Common myeloid progenitor, CD34-positive (primary cell): ENCODE results near the gene JKAMP.

Source experiments
- CTCF ChIA-PET: fragments of 350-600 bp; sonication (Branson Sonifier 250); formaldehyde crosslinking; loops from one replicate; lab custom pipeline; 2021; ENCODE audit warnings: antibody characterized with exemption; lab: Charles Lee
- POLR2A ChIA-PET: fragments of 350-600 bp; sonication (Branson Sonifier 250); formaldehyde crosslinking; loops from one replicate; lab custom pipeline; 2021; ENCODE audit warnings: antibody characterized with exemption; lab: Charles Lee
- DNase-seq, 3 donors: peaks; one replicate each; pipeline versions ENCODE4 v3.0.0 to v3.0.0-alpha.2; 2013
- H3K27ac ChIP-seq, 2 experiments: 1 replicate in 1 of 2; 2 replicates in 1 of 2; pipeline ENCODE4 v1.7.0; 2013; ENCODE audit warnings: inconsistent platforms in 2 of 2, low read length in 2 of 2, mild to moderate bottlenecking in 2 of 2, low read depth in 1 of 2, moderate library complexity in 1 of 2; ENCODE audit not compliant: severe bottlenecking in 2 of 2, insufficient read depth in 1 of 2, poor library complexity in 1 of 2
- H3K27me3 ChIP-seq, 5 experiments: replicated peaks in 2 of 5; 1 replicate in 3 of 5; 2 replicates in 2 of 5; pipeline versions ENCODE4 v1.6.1 to v1.7.0; 2013; ENCODE audit warnings: low read length in 4 of 5, mild to moderate bottlenecking in 2 of 5, moderate library complexity in 2 of 5, inconsistent platforms in 1 of 5; ENCODE audit not compliant: insufficient read depth in 5 of 5, control insufficient read depth in 4 of 5
- H3K36me3 ChIP-seq, 4 experiments: 1 replicate in 2 of 4; 2 replicates in 2 of 4; pipeline versions ENCODE4 v1.6.1 to v1.7.0; 2013; ENCODE audit warnings: low read length in 3 of 4, control low read depth in 1 of 4, mild to moderate bottlenecking in 1 of 4; ENCODE audit not compliant: control insufficient read depth in 4 of 4, insufficient read depth in 4 of 4
- H3K4me1 ChIP-seq, 4 experiments: 1 replicate in 3 of 4; 2 replicates in 1 of 4; pipeline versions ENCODE4 v1.6.1 to v1.7.1; 2013; ENCODE audit warnings: low read length in 3 of 4, mild to moderate bottlenecking in 3 of 4, control low read depth in 1 of 4, inconsistent platforms in 1 of 4, moderate library complexity in 1 of 4; ENCODE audit not compliant: control insufficient read depth in 4 of 4, insufficient read depth in 4 of 4; ENCODE audit errors: control extremely low read depth in 1 of 4
- H3K4me3 ChIP-seq, 7 experiments: 1 replicate in 4 of 7; 2 replicates in 3 of 7; pipeline versions ENCODE4 v1.5.1 to v1.7.0; 2013; ENCODE audit warnings: mild to moderate bottlenecking in 7 of 7, low read length in 6 of 7, moderate library complexity in 6 of 7, inconsistent platforms in 2 of 7, low read depth in 2 of 7, control low read depth in 1 of 7; ENCODE audit not compliant: insufficient read depth in 4 of 7, control insufficient read depth in 1 of 7; ENCODE audit errors: extremely low read depth in 1 of 7
- H3K9me3 ChIP-seq, 5 experiments: 1 replicate in 4 of 5; 2 replicates in 1 of 5; pipeline versions ENCODE4 v1.6.1 to v1.7.1; 2013; ENCODE audit warnings: low read length in 4 of 5, mild to moderate bottlenecking in 2 of 5, inconsistent platforms in 1 of 5, low read depth in 1 of 5, moderate library complexity in 1 of 5; ENCODE audit not compliant: control insufficient read depth in 4 of 5, insufficient read depth in 2 of 5; ENCODE audit errors: control extremely low read depth in 1 of 5
- WGBS: methylation state at CpG from one replicate; pipeline ENCODE4 v1.1.5; 2013; ENCODE audit not compliant: insufficient coverage; 5-methylcytosine and 5-hydroxymethylcytosine counted together

Gene JKAMP

DNA sequence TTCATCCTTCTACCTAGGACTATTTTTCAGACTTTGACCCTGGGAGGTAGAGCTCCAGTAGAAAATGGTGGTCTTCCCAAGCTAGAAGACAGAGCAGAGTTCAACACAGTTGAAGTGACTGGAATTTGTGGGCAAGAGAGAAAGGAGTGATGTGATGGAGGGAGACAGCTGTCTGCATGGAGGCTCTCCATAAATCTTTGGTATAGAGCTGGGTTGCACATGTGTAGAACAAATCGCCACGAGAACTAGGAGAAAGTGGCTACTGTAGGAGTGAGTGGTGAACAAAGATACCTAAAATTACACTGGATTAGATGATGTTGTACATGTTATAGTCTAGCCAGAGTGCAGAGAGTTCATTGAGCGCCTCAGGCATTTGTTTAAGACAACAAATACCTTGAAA, 33.6 kb upstream of the JKAMP start:
- 100% methylated on average over 2 of the region's 3 CpGs for WGBS
- CTCF ChIA-PET: interaction anchor here (0.8 to 1.7 kb wide), 6 partner anchors 9 to 422 kb away, joined by 3 to 5 read pairs (median 3); no protein-coding TSS in a partner anchor

DNA sequence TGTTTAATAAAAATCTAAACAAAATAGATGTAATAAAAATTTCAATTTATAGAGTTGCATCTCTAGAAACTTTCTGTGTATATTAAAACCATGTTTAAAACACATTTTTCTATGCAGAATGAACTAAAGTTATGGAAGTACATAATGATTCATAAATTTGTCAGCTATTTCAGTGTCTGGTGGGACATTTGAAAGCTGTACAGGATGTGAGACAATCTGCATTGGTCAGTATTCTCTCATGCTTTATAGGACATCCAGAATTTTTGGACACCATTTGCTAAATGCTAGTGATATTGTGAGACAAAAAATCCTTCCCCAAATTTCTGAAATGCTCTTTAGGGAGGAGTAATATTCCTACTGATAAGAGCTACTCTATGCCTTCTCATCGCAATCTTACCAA, 32.5 kb upstream of the JKAMP start:
- H3K27ac ChIP-seq: no peak overlapping the region
- peaks cover 0 to 2% (median 0%) of the 10 kb centered on the region in 5 experiments for H3K9me3 ChIP-seq
- WGBS: no CpG with 5 or more reads among the region's 1 CpG
- POLR2A ChIA-PET: no interaction called here
- no peak for DNase-seq
- no peaks in the 10 kb centered on the region for H3K27me3 ChIP-seq
- peaks cover 2 to 17% (median 9%) of the 10 kb centered on the region in 4 experiments for H3K36me3 ChIP-seq
- H3K4me3 ChIP-seq: no peak overlapping the region
- CTCF ChIA-PET: interaction anchor here (1.2 to 1.7 kb wide), 2 partner anchors 327 to 423 kb away, joined by 3 to 5 read pairs; no protein-coding TSS in a partner anchor
- H3K4me1 ChIP-seq: no peaks in the 10 kb centered on the region

More for the DNA sequence above, 33.6 kb upstream of the JKAMP start:
- Histone ChIP-seq H3K27me3 (no peaks in the 10 kb centered on the region), H3K4me1 (no peaks in the 10 kb centered on the region), H3K9me3 (no peaks in the 10 kb centered on the region), H3K27ac (no peak overlapping the region), H3K36me3 (peaks cover 0 to 8% (median 4%) of the 10 kb centered on the region in 4 experiments), H3K4me3 (no peak overlapping the region)
- DNase-seq: no peak
- POLR2A ChIA-PET: no interaction called here

DNA sequence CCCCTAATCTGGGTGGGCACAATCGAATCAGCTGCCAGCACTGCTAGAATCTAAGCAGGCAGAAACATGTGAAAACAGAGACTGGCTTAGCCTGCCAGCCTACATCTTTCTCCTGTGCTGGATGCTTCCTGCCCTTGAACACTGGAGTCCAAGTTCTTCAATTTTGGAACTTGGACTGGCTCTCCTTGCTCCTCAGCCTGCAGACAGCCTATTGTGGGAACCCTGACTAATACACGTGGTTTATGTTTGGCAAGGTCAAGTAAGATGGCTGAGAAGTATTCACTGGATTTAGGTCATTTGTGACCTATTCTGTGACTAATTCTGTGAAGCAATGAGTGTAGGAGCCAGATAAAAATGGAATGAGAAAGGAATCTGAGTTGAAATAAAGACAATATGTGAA, 30.2 kb upstream of the JKAMP start:
- 88% methylated on average over 2 of the region's 2 CpGs for WGBS

DNA sequence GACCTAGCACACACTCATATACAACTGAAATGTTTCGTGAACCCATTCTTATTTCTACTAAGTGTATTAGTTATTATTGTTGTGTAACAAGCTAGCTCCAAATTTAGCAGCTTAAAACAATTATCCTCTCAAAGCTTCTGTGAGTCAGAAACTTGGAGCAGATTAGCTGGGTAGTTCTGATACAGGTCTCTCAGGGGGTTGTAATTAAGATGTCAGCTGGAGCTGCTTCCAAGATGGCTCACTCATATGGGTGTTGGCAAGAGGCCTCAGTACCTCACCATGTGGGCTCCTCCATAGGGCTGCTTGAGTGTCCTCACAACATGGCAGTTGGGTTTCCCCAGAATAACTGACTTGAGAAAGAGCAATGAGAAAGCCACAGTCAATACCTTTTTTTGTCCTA, 28.9 kb upstream of the JKAMP start:
- WGBS: no CpG with 5 or more reads among the region's 1 CpG
- Histone ChIP-seq H3K36me3 (peaks cover 4 to 28% (median 21%) of the 10 kb centered on the region in 4 experiments), H3K4me1 (no peaks in the 10 kb centered on the region), H3K27ac (no peak overlapping the region), H3K4me3 (no peak overlapping the region), H3K27me3 (no peaks in the 10 kb centered on the region), H3K9me3 (peaks cover 0 to 9% (median 0%) of the 10 kb centered on the region in 5 experiments)
- CTCF ChIA-PET: interaction anchor here (0.6 to 1.5 kb wide), 2 partner anchors 329 to 800 kb away, joined by 3 read pairs; no protein-coding TSS in a partner anchor
- no peak for DNase-seq
- POLR2A ChIA-PET: interaction anchor here (0.6 kb wide), 1 partner anchor 114 kb away, joined by 4 read pairs; no protein-coding TSS in a partner anchor

More for the DNA sequence above, 30.2 kb upstream of the JKAMP start:
- H3K27ac ChIP-seq: no peak overlapping the region
- CTCF ChIA-PET: no interaction called here
- POLR2A ChIA-PET: no interaction called here
- H3K9me3 ChIP-seq: peaks cover 0 to 9% (median 0%) of the 10 kb centered on the region in 5 experiments
- H3K4me1 ChIP-seq: no peaks in the 10 kb centered on the region
- H3K36me3 ChIP-seq: peaks cover 4 to 28% (median 15%) of the 10 kb centered on the region in 4 experiments
- no peaks in the 10 kb centered on the region for H3K27me3 ChIP-seq
- no peak for DNase-seq
- no peak overlapping the region for H3K4me3 ChIP-seq

DNA sequence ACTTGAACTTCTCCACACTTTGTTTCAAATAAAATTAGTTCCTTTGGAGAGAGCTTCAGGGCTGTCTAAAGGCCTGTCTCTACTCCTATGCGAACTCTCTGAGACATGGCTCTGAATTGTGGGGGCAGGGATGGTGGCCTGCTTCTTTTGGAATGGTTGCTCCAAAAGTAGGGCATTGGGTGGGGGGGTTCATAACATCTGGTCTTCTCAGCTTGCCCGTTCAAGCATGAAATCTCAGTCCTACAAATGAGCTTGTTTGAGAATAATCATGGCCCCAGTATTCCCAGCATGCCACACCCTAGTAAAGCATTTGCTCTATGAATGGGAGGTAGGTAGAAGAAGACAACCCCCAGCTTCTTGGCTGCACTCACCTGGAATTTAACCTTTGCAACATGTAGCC, 25.8 kb upstream of the JKAMP start:
- Histone ChIP-seq H3K4me1 (no peaks in the 10 kb centered on the region), H3K27me3 (peaks cover 0 to 2% (median 0%) of the 10 kb centered on the region in 5 experiments), H3K27ac (no peak overlapping the region), H3K4me3 (no peak overlapping the region), H3K9me3 (peaks cover 0 to 9% (median 0%) of the 10 kb centered on the region in 5 experiments), H3K36me3 (peaks cover 4 to 28% (median 23%) of the 10 kb centered on the region in 4 experiments)
- WGBS: 92% methylated on average over 2 of the region's 2 CpGs
- CTCF ChIA-PET: interaction anchor here (1.4 kb wide), 1 partner anchor 334 kb away, joined by 3 read pairs; no protein-coding TSS in a partner anchor
- POLR2A ChIA-PET: no interaction called here
- DNase-seq: no peak

DNA sequence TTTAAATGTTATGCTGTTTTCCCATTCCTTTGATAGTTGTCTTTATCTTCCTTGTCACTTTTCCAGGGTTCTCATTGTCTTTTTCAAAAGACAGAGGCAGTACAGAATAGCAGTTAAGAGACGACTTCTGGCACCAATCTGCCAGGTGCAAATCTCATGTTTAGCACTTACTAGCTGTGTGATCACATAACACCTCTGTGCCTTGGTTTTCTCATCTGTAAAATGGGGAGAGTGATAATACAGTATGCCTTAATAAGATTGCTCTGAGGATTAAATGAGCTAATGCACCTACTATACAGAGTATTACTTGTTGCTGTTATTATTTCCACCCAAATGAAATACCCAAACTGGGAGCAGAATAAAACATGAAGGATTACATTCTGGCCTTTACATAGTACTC, 23.9 kb upstream of the JKAMP start:
- Histone ChIP-seq H3K36me3 (peaks cover 4 to 25% (median 22%) of the 10 kb centered on the region in 4 experiments), H3K4me1 (peaks cover 0 to 14% (median 11%) of the 10 kb centered on the region in 4 experiments), H3K9me3 (peaks cover 0 to 9% (median 0%) of the 10 kb centered on the region in 5 experiments), H3K27ac (no peak overlapping the region), H3K27me3 (peaks cover 0 to 2% (median 0%) of the 10 kb centered on the region in 5 experiments), H3K4me3 (no peak overlapping the region)
- DNase-seq: no peak
- WGBS: no CpG with 5 or more reads among the region's 1 CpG
- ChIA-PET POLR2A (no interaction called here), CTCF (interaction anchor here (0.7 to 1.1 kb wide), 3 partner anchors 10 to 47 kb away, joined by 3 read pairs; no protein-coding TSS in a partner anchor)

DNA sequence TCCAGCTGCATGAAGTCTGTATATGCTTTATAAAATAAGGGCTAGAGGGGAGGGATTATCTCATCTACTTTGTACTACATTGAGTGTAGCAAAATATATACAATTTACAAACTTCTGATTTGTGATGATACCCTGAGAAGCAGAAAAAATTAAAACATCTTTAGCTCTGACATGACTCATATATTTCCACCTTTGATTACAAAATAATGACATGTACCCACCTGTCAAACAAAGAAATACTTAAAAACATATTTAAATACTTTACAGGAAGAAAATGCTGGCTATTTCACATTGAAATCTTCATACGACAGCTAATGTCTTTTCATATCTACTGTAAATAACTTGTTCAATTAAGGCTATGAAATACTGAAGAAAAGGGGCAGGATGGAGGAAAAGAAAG, 22.4 kb upstream of the JKAMP start:
- WGBS: no CpG with 5 or more reads among the region's 1 CpG
- Histone ChIP-seq H3K36me3 (peaks cover 2 to 15% (median 12%) of the 10 kb centered on the region in 4 experiments), H3K27ac (no peak overlapping the region), H3K27me3 (peaks cover 0 to 3% (median 0%) of the 10 kb centered on the region in 5 experiments), H3K4me3 (no peak overlapping the region), H3K9me3 (peaks cover 0 to 7% (median 0%) of the 10 kb centered on the region in 5 experiments), H3K4me1 (peaks cover 0 to 19% (median 12%) of the 10 kb centered on the region in 4 experiments)
- POLR2A ChIA-PET: no interaction called here
- CTCF ChIA-PET: interaction anchor here (0.6 to 1.4 kb wide), 3 partner anchors 21 to 228 kb away, joined by 4 read pairs; partner anchors contain the start of gene CCDC175
- DNase-seq: no peak
